Subcutaneous adipose tissue (tissue), 4 donors: Measurements from ENCODE around the gene C1orf210. TPM values are rescaled to one million over a fixed set of nuclear protein-coding genes. Genes with fewer than 3 reads are reported as not detected.

Experiments used
- total RNA-seq, 4 donors: library from RNA; depleted of rRNA; stranded (reverse); fragments of >200 nt; gene quantifications; one replicate each; pipeline ENCODE4 v1.1.0, GENCODE V29; 2016
- TF ChIP-seq, protein P1 (sequence below): fragments of 450-650 bp; IDR thresholded peaks from one replicate; pipeline ENCODE4 v1.5.1; 2016; ENCODE audit warnings: low read depth, mild to moderate bottlenecking, control low read depth, antibody characterized with exemption, moderate library complexity

The C1orf210 gene
- total RNA-seq, 4 donors from 2014 or later, result 0.34 to 2.6 TPM; not detected in 2

GRCh38 chr1:43305461-43305860 lies 20.1 kb upstream of the C1orf210 start:
- TF ChIP-seq, protein P1, sequence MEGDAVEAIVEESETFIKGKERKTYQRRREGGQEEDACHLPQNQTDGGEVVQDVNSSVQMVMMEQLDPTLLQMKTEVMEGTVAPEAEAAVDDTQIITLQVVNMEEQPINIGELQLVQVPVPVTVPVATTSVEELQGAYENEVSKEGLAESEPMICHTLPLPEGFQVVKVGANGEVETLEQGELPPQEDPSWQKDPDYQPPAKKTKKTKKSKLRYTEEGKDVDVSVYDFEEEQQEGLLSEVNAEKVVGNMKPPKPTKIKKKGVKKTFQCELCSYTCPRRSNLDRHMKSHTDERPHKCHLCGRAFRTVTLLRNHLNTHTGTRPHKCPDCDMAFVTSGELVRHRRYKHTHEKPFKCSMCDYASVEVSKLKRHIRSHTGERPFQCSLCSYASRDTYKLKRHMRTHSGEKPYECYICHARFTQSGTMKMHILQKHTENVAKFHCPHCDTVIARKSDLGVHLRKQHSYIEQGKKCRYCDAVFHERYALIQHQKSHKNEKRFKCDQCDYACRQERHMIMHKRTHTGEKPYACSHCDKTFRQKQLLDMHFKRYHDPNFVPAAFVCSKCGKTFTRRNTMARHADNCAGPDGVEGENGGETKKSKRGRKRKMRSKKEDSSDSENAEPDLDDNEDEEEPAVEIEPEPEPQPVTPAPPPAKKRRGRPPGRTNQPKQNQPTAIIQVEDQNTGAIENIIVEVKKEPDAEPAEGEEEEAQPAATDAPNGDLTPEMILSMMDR, result no peak

- TF ChIP-seq, protein P1, result no peak
Observed at GRCh38 chr1:43304771-43305300, 19.5 kb upstream of the C1orf210 start.

DNA sequence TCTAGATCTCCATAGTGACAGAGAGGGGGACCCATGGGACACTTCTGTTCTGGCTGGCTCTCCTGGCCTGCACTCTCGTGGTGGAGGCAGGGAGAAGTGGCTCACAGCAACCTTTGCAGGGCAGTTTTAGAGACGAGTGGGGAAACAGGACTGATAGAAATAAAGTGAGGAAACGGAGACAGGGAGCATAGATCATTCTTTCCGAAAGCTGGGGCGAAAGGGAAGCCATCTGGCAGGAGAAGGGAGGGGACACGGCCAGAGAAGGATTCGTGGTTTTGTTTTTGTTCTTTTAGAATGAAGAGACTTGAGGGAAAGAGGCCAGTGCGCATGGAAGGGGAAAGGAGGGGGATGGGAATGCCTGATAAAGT lies 18.9 kb upstream of the C1orf210 start:
- TF ChIP-seq, protein P1, result no peak

DNA sequence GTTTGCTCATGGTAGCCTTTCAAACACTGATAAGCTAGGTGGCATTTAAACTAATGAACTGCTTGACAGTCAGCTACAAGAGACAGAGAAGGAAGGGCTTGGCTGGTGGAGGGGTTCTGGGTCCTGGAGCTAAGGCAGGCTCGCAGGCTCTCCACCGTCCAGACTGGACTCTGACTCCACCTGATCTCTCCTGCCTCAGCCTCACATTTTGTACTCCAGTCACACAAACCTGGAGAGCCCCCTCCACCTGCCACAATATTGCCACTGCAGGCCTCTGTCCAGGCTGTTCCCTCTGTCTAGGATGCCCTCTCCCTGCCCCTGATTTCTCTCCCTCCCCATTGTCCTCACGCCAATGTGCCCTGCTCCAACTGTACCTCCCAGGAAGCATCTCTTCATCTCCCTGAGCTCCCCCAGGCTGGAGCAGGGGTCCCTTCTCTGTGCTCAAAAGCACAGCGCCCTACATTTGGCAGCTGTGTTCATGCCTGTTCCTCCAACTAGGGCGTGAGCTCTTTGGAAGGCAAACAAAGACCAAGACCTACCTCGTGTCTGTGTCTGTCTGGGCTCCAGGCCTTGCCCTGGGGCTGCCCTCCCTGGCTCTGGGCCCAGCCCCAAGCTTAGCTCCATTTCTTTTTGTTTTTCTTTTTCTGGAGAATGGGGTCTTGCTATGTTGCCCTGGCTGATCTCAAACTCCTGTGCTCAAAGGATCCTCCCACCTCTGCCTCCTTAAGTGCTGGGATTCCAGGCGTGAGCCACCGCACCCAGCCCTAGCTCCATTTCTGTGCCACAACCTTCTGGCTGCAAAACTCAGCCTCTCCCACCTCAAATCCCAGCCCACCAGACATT lies 18.3 kb upstream of the C1orf210 start:
- TF ChIP-seq, protein P1, result no peak

GRCh38 chr1:43302721-43303470 lies 17.5 kb upstream of the C1orf210 start:
- TF ChIP-seq, protein P1, result no peak

DNA sequence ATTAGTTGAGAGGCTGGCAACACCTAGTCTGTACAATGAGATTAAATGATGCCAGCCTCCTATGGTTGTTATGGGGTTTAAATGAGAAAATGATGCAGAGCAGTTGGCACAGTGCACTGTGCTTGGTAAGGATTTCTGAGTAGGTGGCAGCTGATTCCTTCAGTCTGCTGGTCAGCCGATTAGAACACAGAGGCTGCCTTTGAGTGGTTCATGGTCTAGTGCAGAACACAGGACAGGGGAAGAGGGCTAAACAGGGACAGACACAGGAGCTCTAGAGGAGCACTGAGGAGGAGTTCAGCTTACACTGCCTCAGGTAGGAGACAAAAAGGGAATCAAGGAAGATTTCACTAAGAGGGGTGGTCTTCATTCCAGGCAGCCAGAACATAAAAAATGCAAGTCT lies 16.8 kb upstream of the C1orf210 start:
- TF ChIP-seq, protein P1, result no peak
